GM06990 (cell line): Measurements from ENCODE around the gene CHN1.

ENCODE experiments used
- DNase-seq: peaks from one replicate; pipeline ENCODE4 v3.0.0-alpha.2; 2011; ENCODE audit not compliant: insufficient read length; ENCODE audit errors: extremely low read depth
- H3K27me3 ChIP-seq: replicated peaks from 2 replicates; pipeline ENCODE4 v1.6.0; 2011; ENCODE audit warnings: low read length; ENCODE audit not compliant: control insufficient read depth, insufficient read depth
- H3K36me3 ChIP-seq: 2 replicates; pipeline ENCODE4 v1.5.1; 2011; ENCODE audit warnings: low read length; ENCODE audit not compliant: control insufficient read depth, insufficient read depth
- H3K4me3 ChIP-seq: replicated peaks from 2 replicates; pipeline ENCODE4 v1.5.1; 2011; ENCODE audit warnings: low read depth, mild to moderate bottlenecking, control low read depth, low read length
- TF ChIP-seq, protein P1 (sequence below): IDR thresholded peaks from 2 replicates; pipeline ENCODE4 v1.5.1; 2011; ENCODE audit warnings: low read length, control low read depth, mild to moderate bottlenecking, inconsistent platforms; ENCODE audit not compliant: insufficient read depth, poor library complexity, severe bottlenecking

The CHN1 gene

DNA sequence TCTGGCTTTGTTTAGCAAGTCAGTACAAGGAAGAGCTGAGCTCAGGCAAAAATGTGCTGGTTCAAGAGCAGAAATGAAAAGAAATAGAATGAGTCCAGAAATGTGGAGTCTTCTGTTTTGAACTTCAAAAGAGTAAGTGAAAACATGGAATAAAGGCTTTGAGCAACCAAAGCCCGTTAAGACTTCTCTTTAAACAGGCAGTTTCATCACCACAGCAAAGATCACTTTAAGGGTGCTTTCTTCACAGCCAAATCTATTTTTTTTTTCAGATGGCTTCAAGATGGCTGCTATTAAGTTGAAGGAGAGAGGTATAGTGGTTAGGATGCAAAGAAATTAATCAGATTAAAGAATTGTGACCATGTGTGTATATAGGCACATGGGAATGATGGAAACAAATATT is 238.9 kb downstream of the CHN1 start:
- no peak for DNase-seq
- no peaks in the 10 kb centered on the region for H3K36me3 ChIP-seq
- TF ChIP-seq, protein P1, sequence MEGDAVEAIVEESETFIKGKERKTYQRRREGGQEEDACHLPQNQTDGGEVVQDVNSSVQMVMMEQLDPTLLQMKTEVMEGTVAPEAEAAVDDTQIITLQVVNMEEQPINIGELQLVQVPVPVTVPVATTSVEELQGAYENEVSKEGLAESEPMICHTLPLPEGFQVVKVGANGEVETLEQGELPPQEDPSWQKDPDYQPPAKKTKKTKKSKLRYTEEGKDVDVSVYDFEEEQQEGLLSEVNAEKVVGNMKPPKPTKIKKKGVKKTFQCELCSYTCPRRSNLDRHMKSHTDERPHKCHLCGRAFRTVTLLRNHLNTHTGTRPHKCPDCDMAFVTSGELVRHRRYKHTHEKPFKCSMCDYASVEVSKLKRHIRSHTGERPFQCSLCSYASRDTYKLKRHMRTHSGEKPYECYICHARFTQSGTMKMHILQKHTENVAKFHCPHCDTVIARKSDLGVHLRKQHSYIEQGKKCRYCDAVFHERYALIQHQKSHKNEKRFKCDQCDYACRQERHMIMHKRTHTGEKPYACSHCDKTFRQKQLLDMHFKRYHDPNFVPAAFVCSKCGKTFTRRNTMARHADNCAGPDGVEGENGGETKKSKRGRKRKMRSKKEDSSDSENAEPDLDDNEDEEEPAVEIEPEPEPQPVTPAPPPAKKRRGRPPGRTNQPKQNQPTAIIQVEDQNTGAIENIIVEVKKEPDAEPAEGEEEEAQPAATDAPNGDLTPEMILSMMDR: no peak
- H3K4me3 ChIP-seq: no peak overlapping the region
- no peaks in the 10 kb centered on the region for H3K27me3 ChIP-seq

DNA sequence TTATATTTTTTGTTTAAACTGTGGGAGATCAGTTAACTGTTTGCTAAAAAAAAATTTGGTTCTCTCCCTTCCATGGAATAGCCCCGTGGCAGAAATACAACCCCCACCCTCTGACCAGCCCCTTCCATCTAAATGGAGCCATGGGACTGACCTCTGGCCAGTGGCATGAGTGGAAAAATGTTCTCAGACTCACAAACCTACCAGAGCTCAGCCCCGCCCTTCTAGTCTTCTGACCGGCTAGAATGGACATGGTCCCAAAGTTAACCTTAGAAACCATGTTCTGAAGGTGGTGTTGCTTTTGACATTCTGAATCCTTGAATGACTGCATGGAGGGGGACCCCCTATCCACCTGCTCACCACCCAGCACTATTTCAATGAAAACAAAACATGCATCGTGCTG is 239.6 kb downstream of the CHN1 start:
- DNase-seq: no peak
- H3K4me3 ChIP-seq: no peak overlapping the region
- TF ChIP-seq, protein P1: no peak
- H3K36me3 ChIP-seq: no peaks in the 10 kb centered on the region
- H3K27me3 ChIP-seq: no peaks in the 10 kb centered on the region; the same call in 1 of the 2 replicates

DNA sequence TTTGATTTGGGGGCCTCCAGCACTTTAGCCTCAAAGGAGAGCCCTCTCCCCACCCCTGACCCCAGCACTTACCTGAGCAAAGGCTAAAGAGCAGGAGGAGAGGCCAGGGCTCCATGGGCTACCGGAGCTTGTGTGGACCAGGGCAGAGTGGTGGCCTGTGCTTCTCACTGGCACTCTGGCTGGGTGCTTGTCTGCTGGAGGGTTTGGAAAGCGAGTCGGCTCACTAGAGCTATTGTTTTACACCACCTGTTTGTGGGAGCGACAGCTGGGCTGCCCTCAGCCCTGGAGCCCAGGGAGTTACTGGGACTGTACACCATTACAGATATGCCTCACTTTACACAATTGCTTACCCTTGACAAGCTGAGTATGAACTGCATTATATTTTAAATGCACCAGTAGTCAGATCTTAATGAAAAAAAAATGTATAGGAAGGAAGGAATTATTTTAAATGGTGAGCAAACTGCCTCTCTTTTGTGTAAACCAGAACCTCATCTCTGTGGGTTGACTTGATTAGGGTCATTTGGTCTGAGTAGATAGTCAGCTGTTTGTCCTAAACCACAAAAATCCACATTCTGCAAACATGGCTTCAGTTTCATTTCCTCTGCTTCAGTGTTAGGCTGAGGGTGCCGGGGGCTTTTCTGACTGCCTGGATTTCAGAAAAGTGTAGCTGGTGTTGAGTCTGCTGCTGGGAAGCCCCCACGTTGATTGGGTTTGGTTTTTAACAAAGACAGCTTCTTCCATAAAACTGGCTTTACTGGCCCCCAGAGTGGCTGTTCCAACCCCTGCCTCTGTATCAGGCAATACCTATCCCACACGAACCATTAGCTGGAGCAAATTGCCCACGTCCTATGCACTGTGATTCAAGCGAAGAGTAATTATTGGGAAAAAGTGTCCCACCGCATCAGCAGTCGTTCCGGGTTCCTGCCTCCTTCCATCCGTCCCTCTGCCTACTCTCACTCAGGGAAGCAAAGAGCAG is 240.6 kb downstream of the CHN1 start, which contains the start of gene CHRNA1:
Gene CHRNA1, minus strand, starts transcription at position 193 of the 976 bp plus-strand sequence. Its CDS starts 78 bp downstream, at position 115.
- Histone ChIP-seq H3K27me3 (no peaks in the 10 kb centered on the region; the same call in 1 of the 2 replicates), H3K36me3 (no peaks in the 10 kb centered on the region), H3K4me3 (no peak within 1 kb of the TSS)
- TF ChIP-seq, protein P1: no peak
- no peak for DNase-seq

DNA sequence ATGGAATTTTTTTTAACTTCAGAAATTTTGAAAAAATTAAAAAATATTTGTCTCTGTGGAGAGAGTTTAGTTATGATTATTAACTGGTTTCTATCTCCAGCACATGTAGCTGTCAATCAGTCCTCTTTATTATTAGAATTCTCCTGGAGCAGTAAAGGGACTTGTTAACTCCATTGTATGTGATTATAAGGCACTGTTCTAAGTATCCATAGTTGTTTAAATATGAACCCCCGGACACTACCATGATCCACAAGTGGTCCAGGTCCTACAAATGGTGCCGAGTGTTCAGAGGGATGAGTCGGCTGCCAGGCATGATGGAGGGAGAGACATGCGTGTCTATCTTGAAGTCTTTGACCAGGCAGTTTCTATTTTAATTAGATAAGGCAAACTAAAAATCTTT is 241.4 kb downstream of the CHN1 start:
- no peaks in the 10 kb centered on the region; the same call in 1 of the 2 replicates for H3K27me3 ChIP-seq

DNA sequence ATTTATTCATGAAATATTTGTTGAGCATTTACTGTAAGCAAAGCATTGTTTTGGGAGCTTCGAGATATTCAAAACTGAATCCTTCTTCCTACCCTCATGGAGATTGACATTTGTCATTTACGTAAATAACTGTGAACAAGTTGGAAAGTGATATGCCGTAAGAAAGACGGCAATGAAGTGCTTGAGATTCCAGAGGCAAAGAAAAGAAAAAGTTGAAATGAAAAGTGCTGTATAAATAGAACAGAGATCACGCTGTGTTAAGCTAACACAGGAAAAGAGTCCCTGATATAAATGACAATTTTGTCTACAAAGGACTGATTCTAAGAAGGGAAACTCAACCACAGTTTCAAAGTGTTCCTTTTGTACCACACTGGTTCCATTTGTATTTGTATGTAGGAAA is 242.7 kb downstream of the CHN1 start:
- DNase-seq: no peak
- TF ChIP-seq, protein P1: no peak
- Histone ChIP-seq H3K27me3 (no peaks in the 10 kb centered on the region; the same call in 1 of the 2 replicates), H3K36me3 (no peaks in the 10 kb centered on the region), H3K4me3 (no peak overlapping the region)

More for the DNA sequence above, 241.4 kb downstream of the CHN1 start:
- TF ChIP-seq, protein P1: no peak
- Histone ChIP-seq H3K36me3 (no peaks in the 10 kb centered on the region), H3K4me3 (no peak overlapping the region)
- no peak for DNase-seq
